Fibroblast of lung (primary cell): Measurements from ENCODE around the gene HSPBP1. TPM values are rescaled to one million over a fixed set of nuclear protein-coding genes. Genes with fewer than 3 reads are reported as not detected.
A peak's percentile ranks its signal among the peaks of the same experiment; 100 is the strongest.

ENCODE experiments used
- DNase-seq, 2 donors: peaks; one replicate each; pipeline versions ENCODE4 v3.0.0 to v3.0.0-alpha.2; 2010; ENCODE audit warnings: low read depth in 2 of 2
- H2AFZ ChIP-seq: 2 replicates; pipeline ENCODE4 v1.5.1; 2012; ENCODE audit warnings: low read length, control low read depth, inconsistent platforms
- H3K27ac ChIP-seq: 2 replicates; pipeline ENCODE4 v1.5.1; 2011; ENCODE audit warnings: low read length, control low read depth; ENCODE audit not compliant: insufficient read depth
- H3K27me3 ChIP-seq: 2 replicates; pipeline ENCODE4 v1.5.1; 2011; ENCODE audit warnings: mild to moderate bottlenecking, low read length; ENCODE audit not compliant: control insufficient read depth, insufficient read depth
- H3K36me3 ChIP-seq: 2 replicates; pipeline ENCODE4 v1.5.1; 2011; ENCODE audit warnings: low read length; ENCODE audit not compliant: control insufficient read depth, insufficient read depth
- H3K4me1 ChIP-seq: 2 replicates; pipeline ENCODE4 v1.5.1; 2011; ENCODE audit warnings: low read length; ENCODE audit not compliant: control insufficient read depth, insufficient read depth; ENCODE audit errors: extremely low read depth
- H3K4me2 ChIP-seq: 2 replicates; pipeline ENCODE4 v1.5.1; 2011; ENCODE audit warnings: low read length, control low read depth; ENCODE audit not compliant: insufficient read depth; ENCODE audit errors: extremely low read depth
- H3K4me3 ChIP-seq, 4 experiments: fragments of 200-600 bp in 1 of 4; sonication (generic) in 1 of 4; replicated peaks in 1 of 4; 2 replicates each; pipeline ENCODE4 v1.5.1; 2011 to 2016; ENCODE audit warnings: low read length in 4 of 4, low read depth in 3 of 4, mild to moderate bottlenecking in 3 of 4, control low read depth in 2 of 4, inconsistent platforms in 1 of 4, mixed read lengths in 1 of 4; ENCODE audit not compliant: insufficient read depth in 1 of 4; ENCODE audit errors: control extremely low read depth in 1 of 4
- H3K79me2 ChIP-seq: 2 replicates; pipeline ENCODE4 v1.5.1; 2012; ENCODE audit warnings: mild to moderate bottlenecking, low read length, inconsistent platforms; ENCODE audit not compliant: control insufficient read depth, insufficient read depth
- H3K9ac ChIP-seq: 2 replicates; pipeline ENCODE4 v1.5.1; 2011; ENCODE audit warnings: mild to moderate bottlenecking, low read length, control low read depth; ENCODE audit not compliant: insufficient read depth
- H3K9me3 ChIP-seq: 2 replicates; pipeline ENCODE4 v1.5.1; 2012; ENCODE audit warnings: low read depth, low read length; ENCODE audit not compliant: control insufficient read depth, insufficient read depth
- H4K20me1 ChIP-seq: 2 replicates; pipeline ENCODE4 v1.5.1; 2011; ENCODE audit warnings: low read length; ENCODE audit not compliant: control insufficient read depth, insufficient read depth; ENCODE audit errors: extremely low read depth
- EZH2 ChIP-seq: IDR thresholded peaks from 2 replicates; pipeline ENCODE4 v1.5.1; 2012; ENCODE audit warnings: low read length, control low read depth, mild to moderate bottlenecking; ENCODE audit errors: missing control alignments
- polyA plus RNA-seq, 2 donors: library from polyadenylated mRNA; depleted of rRNA in 1 of 2; stranded (reverse) in 1 of 2; unstranded in 1 of 2; fragments of >200 nt; gene quantifications; 2 replicates each; pipeline ENCODE4 v1.2.1, GENCODE V29; 2011 to 2012; ENCODE audit warnings: missing spikeins in 1 of 2
- total RNA-seq: library from RNA; depleted of rRNA; stranded (reverse); fragments of >200 nt; gene quantifications from 2 replicates; pipeline ENCODE4 v1.2.1, GENCODE V29; 2014
- TF ChIP-seq, protein P1 (sequence below), 2 donors: IDR thresholded peaks in 1 of 2; conservative IDR thresholded peaks in 1 of 2; 1 replicate in 1 of 2; 2 replicates in 1 of 2; pipeline ENCODE4 v1.5.1; 2011 to 2012; ENCODE audit warnings: low read length in 2 of 2, control low read depth in 1 of 2, inconsistent platforms in 1 of 2, low read depth in 1 of 2, mild to moderate bottlenecking in 1 of 2

Gene HSPBP1
- total and polyA plus RNA-seq, 2 donors (not counting 1 experiment from before 2014, with no cell fraction given), result 12.5 to 21.5 TPM

DNA sequence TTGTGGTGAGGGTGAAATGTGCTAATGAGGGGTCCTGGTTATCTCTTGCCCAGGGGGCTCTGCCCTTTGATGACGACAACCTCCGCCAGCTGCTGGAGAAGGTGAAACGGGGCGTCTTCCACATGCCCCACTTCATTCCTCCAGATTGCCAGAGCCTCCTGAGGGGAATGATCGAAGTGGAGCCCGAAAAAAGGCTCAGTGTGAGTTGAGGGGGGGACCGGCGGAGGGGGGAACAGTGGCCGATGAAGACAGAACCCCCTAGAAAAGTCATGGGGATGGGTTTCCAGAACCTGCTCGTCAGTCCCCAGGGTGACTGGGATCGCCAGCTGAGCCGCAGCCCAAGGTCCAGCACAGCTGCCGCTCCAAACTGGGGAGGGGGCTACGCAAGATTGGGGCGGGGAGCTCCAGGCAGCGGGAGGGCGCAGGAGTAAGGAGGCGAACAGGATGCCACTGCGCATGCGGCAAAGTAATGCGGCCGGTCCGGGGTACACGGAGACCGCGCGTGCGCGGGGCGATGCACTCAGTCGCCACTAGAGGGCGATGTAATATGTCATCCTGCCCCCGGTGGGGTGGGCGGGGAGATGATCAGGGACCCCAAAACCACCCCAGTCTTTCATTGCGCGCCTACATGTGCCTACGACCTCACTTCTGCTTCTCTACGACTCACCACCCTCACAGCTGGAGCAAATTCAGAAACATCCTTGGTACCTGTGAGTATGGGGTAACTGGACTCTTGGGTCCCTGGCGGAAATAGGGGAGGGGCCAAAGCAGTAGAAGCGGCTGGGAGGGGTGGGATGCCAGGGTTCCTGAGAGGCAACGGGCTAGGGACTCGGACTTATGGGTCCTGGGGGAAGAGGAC is 21.8 kb upstream of the HSPBP1 start:
- H3K27me3 ChIP-seq, result no peaks in the 10 kb centered on the region
- peak overlapping the region; percentile 44 for H3K9ac ChIP-seq
- peak; percentile 47 to 67 for DNase-seq
- TF ChIP-seq EZH2, result no peak
- TF ChIP-seq, protein P1, sequence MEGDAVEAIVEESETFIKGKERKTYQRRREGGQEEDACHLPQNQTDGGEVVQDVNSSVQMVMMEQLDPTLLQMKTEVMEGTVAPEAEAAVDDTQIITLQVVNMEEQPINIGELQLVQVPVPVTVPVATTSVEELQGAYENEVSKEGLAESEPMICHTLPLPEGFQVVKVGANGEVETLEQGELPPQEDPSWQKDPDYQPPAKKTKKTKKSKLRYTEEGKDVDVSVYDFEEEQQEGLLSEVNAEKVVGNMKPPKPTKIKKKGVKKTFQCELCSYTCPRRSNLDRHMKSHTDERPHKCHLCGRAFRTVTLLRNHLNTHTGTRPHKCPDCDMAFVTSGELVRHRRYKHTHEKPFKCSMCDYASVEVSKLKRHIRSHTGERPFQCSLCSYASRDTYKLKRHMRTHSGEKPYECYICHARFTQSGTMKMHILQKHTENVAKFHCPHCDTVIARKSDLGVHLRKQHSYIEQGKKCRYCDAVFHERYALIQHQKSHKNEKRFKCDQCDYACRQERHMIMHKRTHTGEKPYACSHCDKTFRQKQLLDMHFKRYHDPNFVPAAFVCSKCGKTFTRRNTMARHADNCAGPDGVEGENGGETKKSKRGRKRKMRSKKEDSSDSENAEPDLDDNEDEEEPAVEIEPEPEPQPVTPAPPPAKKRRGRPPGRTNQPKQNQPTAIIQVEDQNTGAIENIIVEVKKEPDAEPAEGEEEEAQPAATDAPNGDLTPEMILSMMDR (conservative IDR thresholded peaks at IDR 0.05 in 1 of 2, IDR thresholded peaks at IDR 0.05 in 1 of 2; ENCODE audit: low read depth in 1 of 2, low read length in 2 of 2), result peak; percentile 69 to 86
- no peaks in the 10 kb centered on the region for H3K9me3 ChIP-seq
- H3K4me3 ChIP-seq, result peak overlapping the region; percentile 19 to 51 (median 30)
- H3K4me2 ChIP-seq, result peak overlapping the region; percentile 79
- H3K79me2 ChIP-seq, result no peaks in the 10 kb centered on the region
- H3K36me3 ChIP-seq, result peaks cover 5% of the 10 kb centered on the region
- peak overlapping the region; percentile 73 for H2AFZ ChIP-seq
- no peak overlapping the region for H3K27ac ChIP-seq
- peaks cover 2% of the 10 kb centered on the region for H3K4me1 ChIP-seq
- H4K20me1 ChIP-seq, result no peaks in the 10 kb centered on the region

DNA sequence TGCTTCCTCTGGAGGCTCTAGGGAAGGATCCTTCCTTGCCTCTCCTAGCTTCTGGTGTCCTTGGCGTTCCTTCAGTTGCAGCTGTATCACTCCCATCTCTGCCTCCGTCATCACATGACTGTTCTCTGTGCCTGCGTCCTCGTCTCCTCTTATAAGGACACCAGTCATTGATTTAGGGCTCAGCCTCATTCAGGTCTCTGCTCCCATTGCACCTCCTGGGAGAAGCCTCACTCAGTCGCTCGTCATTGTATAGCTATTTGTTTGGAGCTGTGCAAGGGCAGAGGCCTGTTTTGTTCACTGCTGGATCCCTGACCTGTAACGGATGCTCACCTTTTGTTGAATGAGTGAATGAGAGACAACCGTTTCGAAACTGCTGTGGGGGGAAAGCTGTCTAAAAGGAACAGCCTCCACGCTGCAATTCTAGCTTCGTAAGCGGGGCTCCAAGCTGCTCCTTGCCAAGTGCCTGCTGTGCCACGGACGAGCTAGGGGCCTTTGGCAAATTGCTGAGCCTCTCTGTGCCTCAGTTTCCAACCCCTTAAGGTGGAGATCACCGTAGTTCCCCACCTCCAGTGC is 21.1 kb upstream of the HSPBP1 start:
- H3K27me3 ChIP-seq, result no peaks in the 10 kb centered on the region
- no peak overlapping the region for H3K27ac ChIP-seq
- no peak overlapping the region for H2AFZ ChIP-seq
- no peaks in the 10 kb centered on the region for H3K79me2 ChIP-seq
- TF ChIP-seq, protein P1 (conservative IDR thresholded peaks at IDR 0.05 in 1 of 2, IDR thresholded peaks at IDR 0.05 in 1 of 2; ENCODE audit: low read depth in 1 of 2, low read length in 2 of 2), result no peak
- no peak for TF ChIP-seq EZH2
- H3K4me2 ChIP-seq, result no peak overlapping the region
- peaks cover 2% of the 10 kb centered on the region for H3K36me3 ChIP-seq
- no peak overlapping the region for H3K9ac ChIP-seq
- no peak overlapping the region for H3K4me3 ChIP-seq
- H3K4me1 ChIP-seq, result peaks cover 2% of the 10 kb centered on the region
- H3K9me3 ChIP-seq, result no peaks in the 10 kb centered on the region
- H4K20me1 ChIP-seq, result no peaks in the 10 kb centered on the region
- DNase-seq, result no peak

DNA sequence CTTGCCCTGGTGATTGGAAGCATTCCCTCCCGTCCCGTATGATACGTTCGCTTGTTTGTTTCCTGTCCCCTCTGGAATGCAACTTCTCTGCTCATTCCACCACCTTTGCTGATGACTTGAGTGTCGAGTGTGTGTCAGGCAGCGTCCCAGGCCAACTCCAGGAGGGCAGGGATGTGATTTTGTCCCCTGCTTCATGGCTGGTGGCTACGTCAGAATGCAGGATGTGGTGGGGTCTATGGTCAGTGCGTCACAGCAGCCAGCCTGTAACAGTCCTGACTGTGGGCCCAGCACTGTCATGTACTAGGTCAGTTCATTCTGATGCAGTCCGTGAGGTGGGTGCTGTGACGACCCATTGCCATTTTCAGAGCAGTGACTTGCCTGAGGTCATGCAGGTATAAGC is 20.1 kb upstream of the HSPBP1 start:
- H3K9me3 ChIP-seq, result no peaks in the 10 kb centered on the region
- no peaks in the 10 kb centered on the region for H4K20me1 ChIP-seq
- H3K9ac ChIP-seq, result no peak overlapping the region
- H3K36me3 ChIP-seq, result peaks cover 2% of the 10 kb centered on the region
- H3K4me1 ChIP-seq, result peaks cover 2% of the 10 kb centered on the region
- no peak overlapping the region for H3K27ac ChIP-seq
- TF ChIP-seq, protein P1 (conservative IDR thresholded peaks at IDR 0.05 in 1 of 2, IDR thresholded peaks at IDR 0.05 in 1 of 2; ENCODE audit: low read depth in 1 of 2, low read length in 2 of 2), result no peak
- TF ChIP-seq EZH2, result no peak
- no peak overlapping the region for H3K4me2 ChIP-seq
- H3K27me3 ChIP-seq, result no peaks in the 10 kb centered on the region
- no peak for DNase-seq
- H2AFZ ChIP-seq, result no peak overlapping the region
- no peaks in the 10 kb centered on the region for H3K79me2 ChIP-seq
- no peak overlapping the region for H3K4me3 ChIP-seq
